HG03439 (cell line): Measurements from ENCODE around the gene ZNF407.

Source experiments
- ATAC-seq: cut with Tn5 transposase; IDR thresholded peaks from one replicate; pipeline ENCODE4 v1.9.1; 2021; ENCODE audit warnings: mild to moderate bottlenecking, moderate library complexity; ENCODE audit not compliant: unreplicated experiment

ZNF407 gene

DNA sequence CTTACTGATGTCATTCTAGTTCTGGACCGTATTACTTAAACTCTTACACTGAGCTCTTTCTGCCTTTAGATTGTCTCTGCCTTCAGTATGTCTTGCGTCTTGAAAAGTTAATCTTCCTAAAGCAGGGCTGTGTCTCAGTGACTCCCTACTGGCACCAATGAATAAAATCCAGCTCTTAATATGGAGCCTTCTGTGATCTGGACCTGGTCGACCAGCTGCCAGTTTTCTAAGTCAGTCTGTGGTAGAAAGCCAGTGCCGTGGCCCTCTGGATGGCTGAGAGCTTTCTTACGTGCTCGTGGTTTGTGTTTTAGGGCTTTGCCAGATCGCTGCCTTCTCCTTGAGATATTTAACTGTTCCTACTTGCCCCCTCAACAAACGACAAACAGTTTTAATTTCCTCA is 26.8 kb downstream of the ZNF407 start:
- ATAC-seq, result no peak

- ATAC-seq, result no peak
Observed at GRCh38 chr18:74625157-74625556, 27.5 kb downstream of the ZNF407 start.

DNA sequence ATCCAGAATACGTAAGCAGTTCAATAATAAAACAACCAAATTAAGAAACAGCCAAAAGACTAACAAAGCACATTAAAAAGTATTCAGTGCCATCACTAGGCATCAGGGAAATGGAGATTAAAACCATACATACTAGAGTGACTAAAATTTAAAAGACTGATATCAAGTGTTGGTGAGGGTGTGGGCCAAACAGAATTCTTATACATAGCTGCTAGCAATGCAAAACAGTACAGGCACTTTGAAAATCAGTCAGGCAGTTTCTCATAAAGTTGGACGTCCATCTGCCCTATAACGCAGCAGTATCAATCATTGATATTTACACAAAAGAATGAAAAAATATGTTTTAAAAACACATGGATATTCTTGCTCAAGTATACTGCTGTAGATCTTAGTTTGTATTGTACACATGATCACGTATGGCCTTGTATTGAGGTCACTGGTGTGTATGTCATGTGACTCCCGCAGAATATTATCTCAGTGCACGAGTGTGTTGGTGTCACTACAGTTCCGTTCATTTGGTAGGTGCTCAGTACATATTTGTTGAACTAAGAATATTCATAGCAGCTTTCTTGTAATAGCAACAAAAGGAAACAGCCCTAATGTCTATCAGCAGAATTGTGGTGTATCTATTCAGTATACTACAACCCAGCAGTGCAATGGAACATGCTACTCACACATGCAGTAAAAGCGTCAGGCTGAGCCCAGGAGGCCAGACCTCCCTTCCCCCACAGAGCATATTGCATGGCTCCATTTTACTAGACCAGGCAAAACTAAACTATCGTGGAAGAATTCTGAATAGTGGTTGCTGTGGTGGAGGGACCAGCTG is 28.6 kb downstream of the ZNF407 start:
- ATAC-seq, result no peak

GRCh38 chr18:74630804-74631203 is 33.1 kb downstream of the ZNF407 start:
- ATAC-seq, result no peak

DNA sequence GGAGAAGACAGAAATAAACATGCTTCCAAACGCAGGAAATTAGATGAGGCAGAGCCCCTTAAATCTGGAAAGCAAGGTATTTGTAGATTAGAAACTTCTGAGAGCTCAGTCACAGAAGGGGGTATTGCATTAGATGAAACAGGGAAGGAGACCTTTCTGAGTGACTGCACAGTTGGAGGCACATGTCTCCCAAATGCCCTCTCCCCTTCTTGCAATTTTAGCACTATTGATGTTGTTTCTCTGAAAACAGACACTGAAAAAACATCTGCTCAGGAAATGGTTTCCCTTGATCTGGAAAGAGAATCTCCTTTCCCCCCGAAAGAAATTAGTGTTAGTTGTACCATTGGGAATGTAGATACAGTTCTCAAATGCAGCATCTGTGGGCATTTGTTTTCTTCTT is 33.5 kb downstream of the ZNF407 start:
- ATAC-seq, result no peak

DNA sequence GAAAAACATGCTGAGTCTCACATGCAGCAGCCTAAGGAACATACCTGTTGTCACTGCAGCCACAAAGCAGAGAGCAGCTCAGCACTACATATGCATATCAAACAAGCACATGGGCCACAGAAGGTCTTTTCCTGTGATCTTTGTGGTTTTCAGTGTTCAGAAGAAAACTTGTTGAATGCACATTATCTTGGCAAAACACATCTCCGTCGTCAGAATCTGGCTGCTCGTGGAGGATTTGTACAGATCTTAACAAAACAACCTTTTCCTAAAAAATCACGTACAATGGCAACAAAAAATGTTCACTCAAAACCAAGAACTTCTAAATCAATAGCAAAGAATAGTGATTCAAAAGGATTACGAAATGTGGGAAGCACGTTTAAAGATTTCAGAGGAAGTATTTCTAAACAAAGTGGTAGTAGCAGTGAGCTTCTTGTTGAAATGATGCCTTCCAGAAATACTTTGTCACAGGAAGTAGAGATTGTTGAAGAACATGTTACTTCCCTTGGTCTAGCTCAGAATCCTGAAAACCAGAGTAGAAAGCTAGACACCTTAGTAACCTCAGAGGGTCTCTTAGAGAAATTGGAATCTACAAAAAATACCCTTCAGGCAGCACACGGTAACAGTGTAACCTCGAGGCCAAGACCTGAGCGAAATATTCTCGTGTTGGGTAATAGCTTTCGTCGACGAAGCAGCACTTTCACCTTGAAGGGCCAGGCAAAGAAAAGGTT is 34.1 kb downstream of the ZNF407 start:
- no peak for ATAC-seq

DNA sequence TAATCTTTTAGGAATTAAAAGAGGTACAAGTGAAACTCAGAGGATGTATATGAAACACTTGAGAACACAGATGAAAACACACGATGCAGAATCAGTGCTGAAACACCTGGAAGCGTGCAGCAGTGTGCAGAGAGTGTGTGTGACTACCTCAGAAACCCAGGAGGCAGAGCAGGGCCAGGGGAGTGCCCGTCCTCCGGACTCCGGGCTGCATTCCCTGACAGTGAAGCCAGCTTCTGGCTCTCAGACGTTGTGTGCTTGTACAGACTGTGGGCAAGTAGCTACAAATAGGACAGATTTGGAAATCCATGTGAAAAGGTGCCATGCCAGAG is 34.6 kb downstream of the ZNF407 start:
- no peak for ATAC-seq

GRCh38 chr18:74632856-74633255 is 35.2 kb downstream of the ZNF407 start:
- ATAC-seq, result no peak

DNA sequence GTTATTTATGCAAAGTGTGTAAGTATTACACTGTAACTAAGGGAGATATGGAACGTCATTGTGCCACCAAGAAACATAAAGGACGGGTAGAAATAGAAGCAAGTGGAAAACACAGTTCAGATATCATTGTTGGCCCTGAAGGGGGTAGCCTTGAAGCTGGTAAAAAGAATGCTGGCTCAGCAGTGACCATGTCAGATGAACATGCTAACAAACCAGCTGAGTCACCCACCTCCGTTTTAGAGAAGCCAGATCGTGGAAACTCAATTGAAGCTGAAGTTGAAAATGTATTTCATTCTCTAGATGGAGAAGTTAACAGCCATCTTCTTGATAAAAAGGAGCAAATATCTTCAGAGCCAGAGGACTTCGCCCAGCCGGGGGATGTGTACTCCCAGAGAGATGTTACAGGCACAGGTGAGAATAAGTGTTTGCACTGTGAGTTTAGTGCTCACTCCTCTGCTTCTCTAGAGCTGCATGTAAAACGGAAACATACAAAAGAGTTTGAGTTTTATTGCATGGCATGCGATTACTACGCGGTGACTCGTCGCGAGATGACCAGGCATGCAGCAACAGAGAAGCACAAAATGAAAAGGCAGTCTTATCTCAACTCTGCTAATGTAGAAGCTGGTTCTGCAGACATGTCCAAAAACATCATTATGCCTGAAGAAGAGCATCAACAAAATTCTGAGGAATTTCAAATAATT is 36.1 kb downstream of the ZNF407 start:
- no peak for ATAC-seq

DNA sequence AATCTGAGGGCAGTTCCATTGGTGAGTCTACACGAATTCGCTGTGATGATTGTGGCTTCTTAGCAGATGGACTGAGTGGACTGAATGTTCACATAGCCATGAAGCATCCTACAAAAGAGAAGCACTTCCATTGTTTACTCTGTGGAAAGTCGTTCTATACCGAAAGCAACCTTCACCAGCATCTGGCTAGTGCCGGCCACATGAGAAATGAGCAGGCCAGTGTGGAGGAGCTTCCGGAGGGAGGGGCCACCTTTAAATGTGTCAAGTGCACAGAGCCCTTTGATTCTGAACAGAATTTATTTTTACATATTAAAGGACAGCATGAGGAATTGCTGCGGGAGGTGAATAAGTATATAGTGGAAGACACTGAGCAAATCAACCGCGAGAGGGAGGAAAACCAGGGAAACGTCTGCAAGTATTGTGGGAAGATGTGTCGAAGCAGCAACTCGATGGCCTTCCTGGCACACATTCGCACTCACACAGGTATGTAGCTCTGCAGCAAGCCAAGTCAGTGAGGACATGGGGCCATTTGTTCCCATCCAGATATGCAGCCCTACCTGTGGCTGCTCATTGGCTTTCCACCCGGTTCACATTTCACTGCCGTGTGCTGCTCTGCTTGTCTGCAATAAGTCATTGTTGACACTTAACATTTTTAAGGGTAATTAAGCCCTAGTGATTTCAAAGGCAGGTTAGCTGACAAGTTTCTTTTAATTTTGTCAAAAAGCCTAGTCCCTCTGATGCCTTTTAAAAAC is 37.7 kb downstream of the ZNF407 start:
- ATAC-seq, result no peak

GRCh38 chr18:74637070-74637469 is 39.4 kb downstream of the ZNF407 start:
- no peak for ATAC-seq

DNA sequence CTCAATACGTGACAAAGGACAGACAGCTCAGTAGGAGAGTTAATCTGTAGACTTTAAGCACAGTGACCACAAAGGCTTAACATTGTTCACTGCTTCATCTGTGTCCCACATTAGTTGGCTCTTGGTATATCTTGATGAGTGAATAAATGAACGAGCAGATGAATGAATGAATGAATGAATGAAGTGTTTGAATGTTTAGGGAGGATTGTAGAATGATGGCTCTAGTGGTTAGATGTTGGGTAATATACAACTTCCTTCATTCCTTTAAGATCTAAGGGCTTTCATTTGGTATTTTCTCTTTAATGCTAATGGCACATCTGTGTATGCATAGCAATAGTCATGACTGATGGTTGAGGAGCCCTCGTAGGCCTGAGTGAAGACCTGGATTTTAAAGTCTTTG is 40.5 kb downstream of the ZNF407 start:
- ATAC-seq, result no peak

- ATAC-seq, result no peak
Observed at GRCh38 chr18:74644713-74645112, 47.0 kb downstream of the ZNF407 start.

DNA sequence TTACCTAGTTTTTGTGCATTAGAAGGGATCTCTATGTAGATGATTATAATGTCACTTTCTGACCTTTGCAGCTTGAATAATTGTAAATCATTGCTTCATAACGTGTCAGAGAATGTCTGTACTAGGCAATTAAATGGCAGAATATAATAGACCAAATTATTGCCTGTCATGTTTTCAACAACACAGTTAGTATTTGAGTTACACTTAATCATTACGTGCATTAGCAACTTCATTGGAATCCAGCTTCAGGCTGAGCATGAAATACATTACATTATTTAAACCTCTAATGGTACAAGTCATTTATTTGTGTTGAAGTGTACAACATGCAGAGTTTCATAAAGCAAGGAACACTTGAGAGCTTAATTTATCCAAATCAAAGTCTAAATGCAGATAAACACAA is 48.0 kb downstream of the ZNF407 start:
- no peak for ATAC-seq

GRCh38 chr18:74651327-74652128 is 53.9 kb downstream of the ZNF407 start:
- no peak for ATAC-seq

- ATAC-seq, result no peak
Observed at GRCh38 chr18:74652392-74652988, 54.8 kb downstream of the ZNF407 start.

DNA sequence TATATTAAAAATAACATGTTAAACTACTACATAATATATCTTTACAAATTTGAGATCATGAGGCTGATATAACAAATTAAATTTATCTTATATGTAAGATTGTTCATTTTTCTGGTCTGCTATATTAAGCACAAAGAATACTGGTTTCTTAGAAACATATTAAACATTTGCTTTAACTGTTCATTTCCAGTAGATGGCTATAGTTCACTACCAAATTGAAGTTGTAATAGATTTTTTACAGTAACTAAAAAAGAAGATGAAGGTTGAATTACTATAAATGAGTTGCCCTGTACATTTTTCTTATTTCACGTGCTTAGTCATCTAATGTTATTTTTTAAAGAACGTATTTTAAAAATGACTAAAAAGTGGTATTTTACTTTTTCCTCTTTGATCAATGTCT is 57.0 kb downstream of the ZNF407 start:
- ATAC-seq, result no peak

GRCh38 chr18:74661008-74661407 is 63.3 kb downstream of the ZNF407 start:
- ATAC-seq, result no peak

DNA sequence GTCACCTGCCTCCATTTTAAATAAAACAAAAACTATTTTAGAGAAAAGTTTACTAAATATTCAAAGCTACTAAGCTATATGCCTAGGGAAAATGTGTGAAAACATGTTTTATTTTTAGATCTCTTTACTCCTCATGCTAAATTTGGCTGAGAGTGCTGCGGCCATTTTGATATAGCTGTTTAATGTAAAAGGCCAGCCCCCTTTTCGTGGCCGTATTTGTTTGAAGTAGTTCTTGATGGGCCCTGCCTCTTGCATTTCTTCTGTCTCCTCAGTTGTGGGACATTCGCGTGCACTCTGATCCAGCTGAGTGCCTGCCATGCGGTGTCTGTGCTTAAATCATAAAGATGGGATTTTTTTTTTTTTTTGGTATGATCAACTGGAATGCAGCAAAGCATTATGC is 64.0 kb downstream of the ZNF407 start:
- no peak for ATAC-seq

GRCh38 chr18:74662622-74663021 is 65.0 kb downstream of the ZNF407 start:
- no peak for ATAC-seq
